Loucy (cell line): ENCODE measurements around the gene SDCCAG8.

Experiments
- H2AFZ ChIP-seq: fragments of 200-600 bp; sonication (generic); 2 replicates; pipeline ENCODE4 v1.6.0; 2016; ENCODE audit warnings: antibody characterized with exemption, mild to moderate bottlenecking, low read length, moderate library complexity
- H3F3A ChIP-seq: fragments of 200-600 bp; 2 replicates; pipeline ENCODE4 v1.6.0; 2016; ENCODE audit warnings: antibody characterized with exemption, low read depth, mild to moderate bottlenecking
- H3K27me3 ChIP-seq: fragments of 200-600 bp; sonication (generic); 2 replicates; pipeline ENCODE4 v1.6.1; 2014; ENCODE audit warnings: low read length, mild to moderate bottlenecking; ENCODE audit not compliant: insufficient read depth, poor library complexity, severe bottlenecking
- H3K36me3 ChIP-seq: fragments of 200-600 bp; sonication (generic); 2 replicates; pipeline ENCODE4 v1.6.1; 2016; ENCODE audit warnings: low read length; ENCODE audit not compliant: insufficient read depth
- H3K4me1 ChIP-seq: fragments of 200-600 bp; sonication (generic); 2 replicates; pipeline ENCODE4 v1.5.1; 2014; ENCODE audit warnings: low read length, mild to moderate bottlenecking; ENCODE audit not compliant: insufficient read depth, poor library complexity, severe bottlenecking
- H3K4me2 ChIP-seq: fragments of 200-600 bp; sonication (generic); 2 replicates; pipeline ENCODE4 v1.6.0; 2014; ENCODE audit warnings: antibody characterized with exemption, low read length, low read depth, mild to moderate bottlenecking; ENCODE audit not compliant: poor library complexity, severe bottlenecking
- H3K4me3 ChIP-seq: fragments of 200-600 bp; sonication (generic); 2 replicates; pipeline ENCODE4 v1.5.1; 2014; ENCODE audit warnings: low read length, mild to moderate bottlenecking, mixed read lengths; ENCODE audit not compliant: poor library complexity, severe bottlenecking
- H3K79me2 ChIP-seq: fragments of 200-600 bp; sonication (generic); 2 replicates; pipeline ENCODE4 v1.6.1; 2014; ENCODE audit warnings: low read length; ENCODE audit not compliant: insufficient read depth
- H3K9ac ChIP-seq: fragments of 200-600 bp; sonication (generic); 2 replicates; pipeline ENCODE4 v1.6.0; 2014; ENCODE audit warnings: mild to moderate bottlenecking, low read depth, low read length, moderate library complexity; ENCODE audit not compliant: poor library complexity, severe bottlenecking
- H3K9me2 ChIP-seq: fragments of 200-600 bp; sonication (generic); replicated peaks from 2 replicates; pipeline ENCODE4 v1.6.1; 2016; ENCODE audit warnings: low read depth, low read length, mixed read lengths
- H3K9me3 ChIP-seq: fragments of 200-600 bp; sonication (generic); 2 replicates; pipeline ENCODE4 v1.6.1; 2014; ENCODE audit warnings: mild to moderate bottlenecking, antibody characterized with exemption, low read length, low read depth; ENCODE audit not compliant: insufficient read depth
- H4K20me1 ChIP-seq: fragments of 200-600 bp; sonication (generic); 2 replicates; pipeline ENCODE4 v1.6.0; 2014; ENCODE audit warnings: antibody characterized with exemption, low read length, mild to moderate bottlenecking; ENCODE audit not compliant: insufficient read depth, poor library complexity, severe bottlenecking
- EZH2phosphoT487 ChIP-seq: fragments of 200-600 bp; IDR thresholded peaks from 2 replicates; pipeline ENCODE4 v1.6.1; 2018; ENCODE audit warnings: antibody characterized with exemption, mild to moderate bottlenecking, moderate library complexity, borderline replicate concordance
- TF ChIP-seq, protein P1 (sequence below): fragments of 200-600 bp; sonication (generic); conservative IDR thresholded peaks from 2 replicates; pipeline ENCODE4 v1.5.1; 2014; ENCODE audit warnings: mild to moderate bottlenecking, antibody characterized with exemption, low read length

SDCCAG8 gene

DNA sequence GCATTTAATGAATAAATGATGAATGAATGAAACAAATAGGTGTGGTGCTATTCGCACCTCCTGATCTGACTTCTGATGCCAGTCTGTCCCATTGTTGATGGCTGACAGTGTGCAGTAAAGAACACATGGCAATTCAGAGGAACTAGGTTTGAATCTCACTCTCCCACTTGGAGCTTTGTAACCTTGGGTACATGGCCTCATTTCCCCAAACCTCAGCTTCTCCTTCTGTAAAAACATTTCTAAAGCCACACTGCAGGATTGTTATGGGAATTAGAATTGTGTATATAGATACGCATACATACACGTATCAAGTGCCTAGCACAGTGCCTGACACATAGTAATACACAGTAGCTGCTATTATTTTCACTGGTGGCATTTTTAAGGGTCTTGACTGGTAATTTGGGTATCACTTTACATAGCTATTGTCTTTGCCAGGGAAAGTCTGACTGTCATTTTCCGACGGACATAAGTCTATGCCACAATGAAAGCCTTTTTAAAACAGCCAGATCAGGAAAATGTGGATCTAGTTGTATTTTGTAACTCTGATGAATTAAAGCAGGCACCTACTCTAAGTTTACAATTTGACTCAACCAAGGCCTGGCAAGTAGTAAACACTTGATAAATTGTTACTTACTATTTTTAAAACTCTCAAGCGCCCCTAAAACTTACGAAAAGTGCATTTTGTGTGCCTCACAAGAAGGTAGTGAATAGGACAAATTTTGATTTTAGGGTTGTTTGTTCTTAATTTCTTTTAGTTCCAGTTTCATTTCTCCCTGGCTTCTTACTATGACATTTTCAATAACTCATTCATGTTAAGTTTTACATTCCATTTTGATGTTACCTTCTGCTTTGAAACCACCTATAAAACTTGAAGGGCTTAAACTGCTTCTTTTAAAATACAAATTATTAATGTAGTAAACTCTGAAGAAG lies 164.4 kb downstream of the SDCCAG8 start:
- no peak overlapping the region for H3K4me3 ChIP-seq
- no peak overlapping the region for H2AFZ ChIP-seq
- H3K36me3 ChIP-seq: no peaks in the 10 kb centered on the region
- no peak overlapping the region for H3K9ac ChIP-seq
- no peaks in the 10 kb centered on the region for H4K20me1 ChIP-seq
- no peaks in the 10 kb centered on the region for H3F3A ChIP-seq
- no peak overlapping the region for H3K4me2 ChIP-seq
- TF ChIP-seq, protein P1, sequence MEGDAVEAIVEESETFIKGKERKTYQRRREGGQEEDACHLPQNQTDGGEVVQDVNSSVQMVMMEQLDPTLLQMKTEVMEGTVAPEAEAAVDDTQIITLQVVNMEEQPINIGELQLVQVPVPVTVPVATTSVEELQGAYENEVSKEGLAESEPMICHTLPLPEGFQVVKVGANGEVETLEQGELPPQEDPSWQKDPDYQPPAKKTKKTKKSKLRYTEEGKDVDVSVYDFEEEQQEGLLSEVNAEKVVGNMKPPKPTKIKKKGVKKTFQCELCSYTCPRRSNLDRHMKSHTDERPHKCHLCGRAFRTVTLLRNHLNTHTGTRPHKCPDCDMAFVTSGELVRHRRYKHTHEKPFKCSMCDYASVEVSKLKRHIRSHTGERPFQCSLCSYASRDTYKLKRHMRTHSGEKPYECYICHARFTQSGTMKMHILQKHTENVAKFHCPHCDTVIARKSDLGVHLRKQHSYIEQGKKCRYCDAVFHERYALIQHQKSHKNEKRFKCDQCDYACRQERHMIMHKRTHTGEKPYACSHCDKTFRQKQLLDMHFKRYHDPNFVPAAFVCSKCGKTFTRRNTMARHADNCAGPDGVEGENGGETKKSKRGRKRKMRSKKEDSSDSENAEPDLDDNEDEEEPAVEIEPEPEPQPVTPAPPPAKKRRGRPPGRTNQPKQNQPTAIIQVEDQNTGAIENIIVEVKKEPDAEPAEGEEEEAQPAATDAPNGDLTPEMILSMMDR: no peak
- TF ChIP-seq EZH2phosphoT487: no peak
- no peaks in the 10 kb centered on the region for H3K27me3 ChIP-seq
- no peaks in the 10 kb centered on the region for H3K79me2 ChIP-seq
- no peaks in the 10 kb centered on the region for H3K9me2 ChIP-seq
- peaks cover 21% of the 10 kb centered on the region for H3K4me1 ChIP-seq
- no peaks in the 10 kb centered on the region for H3K9me3 ChIP-seq

DNA sequence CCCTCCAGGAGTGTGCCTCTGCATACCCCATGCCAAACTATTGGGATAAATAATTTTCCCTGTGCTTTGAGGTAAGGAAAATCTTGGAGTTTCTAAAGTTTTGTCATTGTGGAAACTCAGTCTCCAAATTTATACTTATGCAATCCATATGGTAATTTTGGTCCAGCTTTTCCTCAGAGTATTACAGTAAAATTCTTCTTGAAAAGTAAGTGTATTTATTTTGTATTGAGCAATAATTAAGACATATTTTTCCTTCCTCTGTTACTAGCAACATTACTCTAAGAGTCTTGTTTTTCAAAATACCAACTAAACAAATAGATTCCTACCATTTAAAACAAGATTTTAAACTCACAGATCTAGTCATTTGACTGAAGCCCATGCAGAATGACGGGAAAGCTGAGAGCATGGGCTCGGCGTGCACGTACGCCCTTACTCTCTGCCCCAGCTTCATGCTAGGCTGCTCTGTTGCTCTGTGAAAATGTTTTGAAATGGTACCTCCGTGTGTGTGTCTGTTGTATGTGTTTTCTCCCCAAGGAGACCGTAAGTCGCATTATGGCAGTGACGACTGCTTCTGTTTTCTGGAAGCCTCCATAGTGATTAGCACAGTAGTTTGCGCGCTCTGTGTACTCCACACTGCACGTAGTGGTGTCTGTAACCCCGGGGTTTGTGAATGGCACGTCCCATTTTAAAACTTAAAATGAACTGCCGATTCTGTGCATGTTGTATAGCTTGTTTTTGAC lies 165.3 kb downstream of the SDCCAG8 start:
- H3K9ac ChIP-seq: no peak overlapping the region
- H4K20me1 ChIP-seq: no peaks in the 10 kb centered on the region
- H3K27me3 ChIP-seq: no peaks in the 10 kb centered on the region
- no peaks in the 10 kb centered on the region for H3K36me3 ChIP-seq
- H3K79me2 ChIP-seq: no peaks in the 10 kb centered on the region
- no peaks in the 10 kb centered on the region for H3K9me2 ChIP-seq
- peak overlapping the region; percentile 92 for H3K4me2 ChIP-seq
- H2AFZ ChIP-seq: no peak overlapping the region
- peak overlapping the region; percentile 70 for H3K4me3 ChIP-seq
- peaks cover 21% of the 10 kb centered on the region for H3K4me1 ChIP-seq
- no peak for TF ChIP-seq EZH2phosphoT487
- TF ChIP-seq, protein P1: no peak
- no peaks in the 10 kb centered on the region for H3F3A ChIP-seq
- H3K9me3 ChIP-seq: no peaks in the 10 kb centered on the region

DNA sequence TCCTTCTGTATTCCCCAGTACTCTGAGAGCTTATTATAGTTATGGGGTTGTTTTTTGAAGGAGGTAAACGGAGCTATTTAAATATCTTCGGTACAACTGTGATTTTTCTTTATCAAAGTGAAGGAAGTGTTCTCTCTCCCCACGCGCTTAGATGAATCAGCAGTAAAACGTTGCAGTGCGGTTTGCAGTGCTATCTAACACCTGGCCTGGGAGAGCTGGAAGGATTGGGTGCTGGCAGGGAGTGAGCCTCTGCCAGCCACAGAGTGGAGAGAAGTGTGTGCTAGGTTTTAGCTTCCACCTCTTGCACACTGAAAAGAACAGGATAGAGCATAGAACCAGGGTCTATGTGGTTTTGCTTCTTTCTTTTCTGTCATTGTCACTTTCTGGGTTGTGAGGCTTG lies 165.9 kb downstream of the SDCCAG8 start:
- no peaks in the 10 kb centered on the region for H4K20me1 ChIP-seq
- no peaks in the 10 kb centered on the region for H3K79me2 ChIP-seq
- peak overlapping the region; percentile 70 for H3K4me3 ChIP-seq
- no peaks in the 10 kb centered on the region for H3K27me3 ChIP-seq
- H3K4me2 ChIP-seq: peak overlapping the region; percentile 92
- TF ChIP-seq, protein P1: no peak
- TF ChIP-seq EZH2phosphoT487: no peak
- peaks cover 21% of the 10 kb centered on the region for H3K4me1 ChIP-seq
- H3F3A ChIP-seq: no peaks in the 10 kb centered on the region
- no peaks in the 10 kb centered on the region for H3K9me3 ChIP-seq
- peaks cover 2% of the 10 kb centered on the region; the same call in 1 of the 2 replicates for H3K36me3 ChIP-seq
- H3K9me2 ChIP-seq: no peaks in the 10 kb centered on the region
- no peak overlapping the region for H3K9ac ChIP-seq
- H2AFZ ChIP-seq: no peak overlapping the region
